Ishikawa (cell line): ENCODE data around the gene STXBP4.

Experiments used
- CEBPB ChIP-seq: IDR thresholded peaks from 2 replicates; pipeline ENCODE4 v1.6.1; 2012
- CREB1 ChIP-seq: IDR thresholded peaks from 2 replicates; pipeline ENCODE4 v1.6.1; 2012; ENCODE audit warnings: low read depth
- EGR1 ChIP-seq: IDR thresholded peaks from 2 replicates; pipeline ENCODE4 v1.6.1; 2012
- EP300 ChIP-seq: IDR thresholded peaks from 2 replicates; pipeline ENCODE4 v1.6.1; 2012; ENCODE audit warnings: borderline replicate concordance
- FOXM1 ChIP-seq: IDR thresholded peaks from 2 replicates; pipeline ENCODE4 v1.6.1; 2012; ENCODE audit warnings: low read depth, borderline replicate concordance
- NFIC ChIP-seq: IDR thresholded peaks from 2 replicates; pipeline ENCODE4 v1.6.1; 2012
- RAD21 ChIP-seq: IDR thresholded peaks from 2 replicates; pipeline ENCODE4 v1.6.1; 2012; ENCODE audit warnings: low read depth
- TAF1 ChIP-seq: IDR thresholded peaks from 2 replicates; pipeline ENCODE4 v1.6.1; 2012; ENCODE audit warnings: low read depth, mild to moderate bottlenecking
- TCF12 ChIP-seq: IDR thresholded peaks from 2 replicates; pipeline ENCODE4 v1.6.1; 2012; ENCODE audit warnings: low read depth
- TEAD4 ChIP-seq: IDR thresholded peaks from 2 replicates; pipeline ENCODE4 v1.6.1; 2012
- YY1 ChIP-seq: IDR thresholded peaks from 2 replicates; pipeline ENCODE4 v1.6.1; 2012; ENCODE audit warnings: low read depth
- ZBTB7A ChIP-seq: IDR thresholded peaks from 2 replicates; pipeline ENCODE4 v1.6.1; 2012; ENCODE audit warnings: low read depth
- TF ChIP-seq, protein P1 (sequence below): IDR thresholded peaks from 2 replicates; pipeline ENCODE4 v1.6.1; 2012; ENCODE audit warnings: low read depth, mild to moderate bottlenecking
- TF ChIP-seq, protein P2 (sequence below): IDR thresholded peaks from 2 replicates; pipeline ENCODE4 v1.6.1; 2012
- TF ChIP-seq, protein P3 (sequence below): IDR thresholded peaks from 2 replicates; pipeline ENCODE4 v1.6.1; 2012

STXBP4 gene

DNA sequence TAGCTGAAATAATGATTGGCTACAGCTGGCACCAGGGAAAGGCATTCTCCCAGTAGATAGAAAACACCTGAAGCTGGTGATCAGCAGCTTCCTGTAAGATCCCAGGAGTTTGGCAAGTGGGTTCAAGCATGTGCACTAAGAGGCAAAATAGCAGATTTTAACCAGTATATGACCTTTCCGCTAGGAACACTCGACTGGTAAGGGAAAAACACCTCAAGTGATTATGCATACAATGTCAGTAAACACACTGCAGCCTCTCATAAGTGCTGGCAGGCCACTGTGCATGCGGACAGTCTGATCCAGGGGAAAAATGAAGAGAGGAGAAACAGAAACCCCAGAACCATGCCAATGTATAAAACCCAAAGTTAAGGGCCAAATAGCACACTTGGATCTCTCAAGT lies 247.1 kb downstream of the STXBP4 start:
- no peak for TF ChIP-seq ZBTB7A
- TF ChIP-seq YY1: no peak
- no peak for TF ChIP-seq EP300
- TF ChIP-seq, protein P1, sequence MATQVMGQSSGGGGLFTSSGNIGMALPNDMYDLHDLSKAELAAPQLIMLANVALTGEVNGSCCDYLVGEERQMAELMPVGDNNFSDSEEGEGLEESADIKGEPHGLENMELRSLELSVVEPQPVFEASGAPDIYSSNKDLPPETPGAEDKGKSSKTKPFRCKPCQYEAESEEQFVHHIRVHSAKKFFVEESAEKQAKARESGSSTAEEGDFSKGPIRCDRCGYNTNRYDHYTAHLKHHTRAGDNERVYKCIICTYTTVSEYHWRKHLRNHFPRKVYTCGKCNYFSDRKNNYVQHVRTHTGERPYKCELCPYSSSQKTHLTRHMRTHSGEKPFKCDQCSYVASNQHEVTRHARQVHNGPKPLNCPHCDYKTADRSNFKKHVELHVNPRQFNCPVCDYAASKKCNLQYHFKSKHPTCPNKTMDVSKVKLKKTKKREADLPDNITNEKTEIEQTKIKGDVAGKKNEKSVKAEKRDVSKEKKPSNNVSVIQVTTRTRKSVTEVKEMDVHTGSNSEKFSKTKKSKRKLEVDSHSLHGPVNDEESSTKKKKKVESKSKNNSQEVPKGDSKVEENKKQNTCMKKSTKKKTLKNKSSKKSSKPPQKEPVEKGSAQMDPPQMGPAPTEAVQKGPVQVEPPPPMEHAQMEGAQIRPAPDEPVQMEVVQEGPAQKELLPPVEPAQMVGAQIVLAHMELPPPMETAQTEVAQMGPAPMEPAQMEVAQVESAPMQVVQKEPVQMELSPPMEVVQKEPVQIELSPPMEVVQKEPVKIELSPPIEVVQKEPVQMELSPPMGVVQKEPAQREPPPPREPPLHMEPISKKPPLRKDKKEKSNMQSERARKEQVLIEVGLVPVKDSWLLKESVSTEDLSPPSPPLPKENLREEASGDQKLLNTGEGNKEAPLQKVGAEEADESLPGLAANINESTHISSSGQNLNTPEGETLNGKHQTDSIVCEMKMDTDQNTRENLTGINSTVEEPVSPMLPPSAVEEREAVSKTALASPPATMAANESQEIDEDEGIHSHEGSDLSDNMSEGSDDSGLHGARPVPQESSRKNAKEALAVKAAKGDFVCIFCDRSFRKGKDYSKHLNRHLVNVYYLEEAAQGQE: no peak
- no peak for TF ChIP-seq TAF1
- TF ChIP-seq TEAD4: no peak
- TF ChIP-seq CEBPB: no peak

DNA sequence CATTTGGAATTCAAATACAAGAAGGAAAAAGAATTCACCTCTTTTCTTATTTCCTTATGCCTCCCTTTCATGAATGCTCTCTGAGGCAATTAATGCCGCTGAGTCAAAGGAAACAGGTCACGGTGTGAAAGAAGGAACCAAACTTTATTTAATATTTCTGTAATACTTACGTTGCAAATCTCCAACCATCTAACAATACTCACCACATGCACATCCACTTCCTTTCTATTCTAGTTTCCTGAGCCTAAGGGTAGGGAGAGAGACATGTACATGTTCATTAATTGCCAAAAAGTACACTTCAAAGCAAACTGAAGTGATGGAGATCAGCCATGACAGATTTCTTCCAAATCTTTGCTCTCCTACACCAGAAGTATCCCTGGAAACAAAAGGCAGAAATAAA lies 248.3 kb downstream of the STXBP4 start:
- TF ChIP-seq NFIC (no peak), RAD21 (no peak), TAF1 (no peak), EP300 (no peak), FOXM1 (no peak), EGR1 (no peak)
- TF ChIP-seq, protein P2, sequence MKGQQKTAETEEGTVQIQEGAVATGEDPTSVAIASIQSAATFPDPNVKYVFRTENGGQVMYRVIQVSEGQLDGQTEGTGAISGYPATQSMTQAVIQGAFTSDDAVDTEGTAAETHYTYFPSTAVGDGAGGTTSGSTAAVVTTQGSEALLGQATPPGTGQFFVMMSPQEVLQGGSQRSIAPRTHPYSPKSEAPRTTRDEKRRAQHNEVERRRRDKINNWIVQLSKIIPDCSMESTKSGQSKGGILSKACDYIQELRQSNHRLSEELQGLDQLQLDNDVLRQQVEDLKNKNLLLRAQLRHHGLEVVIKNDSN: no peak
- TF ChIP-seq, protein P1: no peak

DNA sequence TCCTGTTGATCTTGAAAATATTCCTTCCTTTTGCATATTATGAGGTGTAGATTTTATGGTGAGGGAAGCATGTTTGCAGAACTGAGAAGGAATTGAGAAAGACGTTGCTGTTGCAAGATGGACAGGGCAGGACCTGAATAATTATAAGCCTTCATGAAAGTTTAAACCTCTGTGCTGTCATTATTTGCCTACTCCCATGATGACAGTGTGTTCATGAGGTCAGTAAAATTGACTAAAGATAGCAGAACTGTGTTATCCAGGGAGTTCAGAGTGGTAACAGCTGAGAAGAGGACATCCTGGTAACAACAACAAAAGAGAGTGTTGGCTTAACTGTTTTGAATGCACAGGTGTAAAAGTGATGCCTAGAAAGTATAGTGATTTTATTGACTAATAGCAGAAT lies 250.9 kb downstream of the STXBP4 start:
- TF ChIP-seq CEBPB: no peak
- TF ChIP-seq, protein P2: no peak
- TF ChIP-seq CREB1: no peak
- TF ChIP-seq, protein P3, sequence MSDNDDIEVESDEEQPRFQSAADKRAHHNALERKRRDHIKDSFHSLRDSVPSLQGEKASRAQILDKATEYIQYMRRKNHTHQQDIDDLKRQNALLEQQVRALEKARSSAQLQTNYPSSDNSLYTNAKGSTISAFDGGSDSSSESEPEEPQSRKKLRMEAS: no peak
- TF ChIP-seq TAF1: no peak

DNA sequence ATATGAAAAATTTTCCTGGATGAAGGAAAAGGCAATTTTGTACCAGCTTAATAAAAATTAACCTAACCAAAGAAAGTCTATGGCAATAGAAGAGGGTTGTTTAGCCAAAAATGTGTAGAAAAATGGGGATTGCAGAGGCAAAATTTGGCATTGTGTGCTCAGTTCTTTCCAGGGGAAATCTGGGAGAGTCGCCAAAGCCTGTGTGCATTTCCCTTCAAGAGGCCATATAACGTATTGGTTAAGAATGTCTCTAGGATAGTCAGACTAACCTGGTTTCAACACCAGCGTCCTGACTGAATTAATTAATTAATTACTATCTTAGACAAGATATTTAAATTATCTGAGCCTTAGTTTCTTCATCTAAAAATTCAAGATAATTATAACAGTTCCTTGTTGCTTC lies 251.4 kb downstream of the STXBP4 start:
- TF ChIP-seq NFIC (no peak), EGR1 (no peak), TAF1 (no peak), RAD21 (no peak), CREB1 (no peak), FOXM1 (no peak), TEAD4 (no peak), EP300 (no peak), CEBPB (no peak), ZBTB7A (no peak), TCF12 (no peak), YY1 (no peak)
- TF ChIP-seq, protein P1: no peak
- TF ChIP-seq, protein P2: no peak
- TF ChIP-seq, protein P3: no peak
